Testis (tissue), 3 donors: ENCODE results near the gene HFM1. TPM values are rescaled to one million over a fixed set of nuclear protein-coding genes. Genes with fewer than 3 reads are reported as not detected.
"Not testable (repeated sequence)": the region's sequence is repeated elsewhere in the genome, so short reads cannot be mapped to it uniquely, and the experiment has no call there.

Experiments used
- DNase-seq: peaks from one replicate; pipeline ENCODE4 v3.0.0-alpha.2; 2019
- H3K27ac ChIP-seq, 2 donors: fragments of 200-600 bp; sonication (generic); one replicate each; pipeline ENCODE4 v1.5.1; 2019
- H3K27me3 ChIP-seq: fragments of 200-600 bp; sonication (generic); one replicate; pipeline ENCODE4 v1.5.1; 2019
- H3K36me3 ChIP-seq: fragments of 200-600 bp; sonication (generic); one replicate; pipeline ENCODE4 v1.5.1; 2017; ENCODE audit warnings: low read depth; ENCODE audit errors: missing control alignments
- H3K4me1 ChIP-seq: fragments of 200-600 bp; sonication (generic); one replicate; pipeline ENCODE4 v1.5.1; 2019
- H3K4me3 ChIP-seq, 2 donors: fragments of 200-600 bp; sonication (generic); one replicate each; pipeline ENCODE4 v1.5.1; 2017 to 2019
- H3K9me3 ChIP-seq: fragments of 200-600 bp; sonication (generic); one replicate; pipeline ENCODE4 v1.5.1; 2017
- CTCF ChIP-seq, 3 experiments: fragments of 450-650 bp in 2 of 3; fragments of 200-600 bp in 1 of 3; sonication (generic) in 1 of 3; IDR thresholded peaks; one replicate each; pipeline ENCODE4 v1.5.1; 2016 to 2019; ENCODE audit warnings: antibody characterized with exemption in 3 of 3, mild to moderate bottlenecking in 2 of 3, moderate library complexity in 1 of 3
- POLR2A ChIP-seq: fragments of 450-650 bp; IDR thresholded peaks from one replicate; pipeline ENCODE4 v1.6.1; 2017; ENCODE audit warnings: antibody characterized with exemption, mild to moderate bottlenecking, moderate library complexity
- WGBS, 2 donors: methylation state at CpG; one replicate each; pipeline ENCODE4 v1.1.5; 2018; 5-methylcytosine and 5-hydroxymethylcytosine counted together
- intact Hi-C: fragments of 100-400 bp; cut with DNase I; formaldehyde crosslinking; loops from one replicate; pipeline ENCODE4 v1.15.1; 2023; ENCODE audit warnings: low total_unique reads
- polyA plus RNA-seq: library from polyadenylated mRNA; stranded (reverse); fragments of 350-450 nt; fragmentation: Illumina TruSeq; extraction: RNeasy Lipid Tissue Mini Kit (QIAGEN cat#74804); gene quantifications from one replicate; pipeline ENCODE4 v1.2.3, GENCODE V29; 2014; ENCODE audit warnings: low read depth, low replicate concordance; ENCODE audit not compliant: insufficient read depth
- total RNA-seq, 2 donors: library from RNA; depleted of rRNA; stranded (reverse); fragments of >200 nt; gene quantifications; one replicate each; pipeline ENCODE4 v1.2.3, GENCODE V29; 2016

HFM1 gene
- total and polyA plus RNA-seq, 3 donors from 2014 or later, result 12.6 to 27.1 (median 20.5) TPM

DNA sequence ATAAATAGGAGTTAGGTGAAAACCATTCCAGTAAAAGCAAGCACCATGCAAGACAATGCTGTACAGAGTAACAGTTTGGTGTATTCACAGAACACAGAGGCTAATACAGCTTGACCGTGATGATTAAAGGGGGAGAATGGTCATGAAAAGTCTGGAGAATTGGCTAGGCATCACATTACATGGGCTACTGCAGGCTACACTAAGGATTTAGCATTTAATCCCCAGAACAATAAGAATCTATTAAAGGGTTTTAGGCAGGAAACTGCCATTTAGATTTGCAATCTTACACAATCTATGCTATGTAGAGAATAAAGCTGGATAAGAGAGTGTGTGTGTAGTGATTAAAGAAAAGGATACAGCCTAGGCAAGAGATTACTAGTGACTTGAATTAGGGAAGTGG lies 30.6 kb downstream of the HFM1 start:
- Histone ChIP-seq H3K27ac (no peak overlapping the region), H3K36me3 (no peaks in the 10 kb centered on the region), H3K4me3 (no peak overlapping the region), H3K9me3 (no peaks in the 10 kb centered on the region), H3K27me3 (no peaks in the 10 kb centered on the region), H3K4me1 (no peaks in the 10 kb centered on the region)
- TF ChIP-seq CTCF (IDR thresholded peaks at IDR 0.05) (no peak), POLR2A (no peak)
- 84 to 89% methylated on average over 1 of the region's 1 CpG for WGBS, 2 donors
- intact Hi-C loops, result no loop called here
- no peak for DNase-seq

GRCh38 chr1:91372230-91372629 lies 32.4 kb downstream of the HFM1 start:
- H3K27ac ChIP-seq, H3K4me3 ChIP-seq, H3K9me3 ChIP-seq, H3K36me3 ChIP-seq, H3K4me1 ChIP-seq, DNase-seq, intact Hi-C loops, H3K27me3 ChIP-seq: not testable (repeated sequence)
- 95 to 100% methylated on average over 3 of the region's 3 CpGs for WGBS, 2 donors

- no peaks in the 10 kb centered on the region for H3K36me3 ChIP-seq
- no peak for TF ChIP-seq POLR2A
- no peak for TF ChIP-seq CTCF (IDR thresholded peaks at IDR 0.05)
- no peaks in the 10 kb centered on the region for H3K9me3 ChIP-seq
- H3K27me3 ChIP-seq, result no peaks in the 10 kb centered on the region
- peaks cover 5% of the 10 kb centered on the region for H3K4me1 ChIP-seq
- DNase-seq, result no peak
- H3K27ac ChIP-seq, result no peak overlapping the region
- 82 to 85% methylated on average over 2 of the region's 2 CpGs for WGBS, 2 donors
- intact Hi-C loops, result no loop called here
- H3K4me3 ChIP-seq, result no peak overlapping the region
These were observed 55.1 kb downstream of the HFM1 start for GRCh38 chr1:91349524-91349923.

- peak overlapping the region in 1 of 2 donors; percentile 9 for H3K27ac ChIP-seq
- H3K9me3 ChIP-seq, result no peaks in the 10 kb centered on the region
- no peaks in the 10 kb centered on the region for H3K27me3 ChIP-seq
- H3K4me3 ChIP-seq, result no peak overlapping the region
- intact Hi-C loops, result no loop called here
- no peak for DNase-seq
- TF ChIP-seq POLR2A, result no peak
- no peak for TF ChIP-seq CTCF (IDR thresholded peaks at IDR 0.05)
- WGBS, 2 donors, result 68 to 89% methylated on average over 3 of the region's 3 CpGs
- no peaks in the 10 kb centered on the region for H3K36me3 ChIP-seq
- peaks cover 5% of the 10 kb centered on the region for H3K4me1 ChIP-seq
These were observed 57.8 kb downstream of the HFM1 start for GRCh38 chr1:91346824-91347223.

DNA sequence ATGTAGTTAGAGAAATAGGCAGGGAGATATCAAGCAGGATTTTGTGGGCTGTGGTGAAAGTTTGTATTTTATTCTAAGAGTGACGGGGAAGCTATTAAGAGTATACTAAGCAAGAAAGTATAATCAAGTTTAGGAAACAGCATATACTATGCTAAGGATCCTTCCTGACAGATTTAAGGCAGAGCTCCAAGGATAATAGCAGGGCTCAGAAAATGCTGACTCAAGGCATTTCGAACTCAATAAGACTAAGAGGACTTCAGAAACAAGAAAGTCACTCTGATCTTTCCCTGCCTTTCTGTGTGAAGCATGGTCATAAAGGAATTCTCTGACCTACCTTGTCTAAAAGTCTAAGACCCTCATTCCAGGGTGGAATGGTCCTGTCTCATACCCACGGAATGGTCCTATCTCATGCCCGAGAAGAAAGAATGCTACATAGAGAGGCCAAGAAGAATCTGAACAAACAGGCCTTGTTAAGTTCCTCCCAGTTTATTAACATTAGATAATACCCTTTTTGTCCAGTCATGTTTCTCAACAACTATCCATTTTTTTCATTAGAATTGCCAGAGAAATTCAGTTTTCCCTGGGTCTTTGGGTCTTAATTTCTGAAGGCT lies 59.1 kb downstream of the HFM1 start:
- H3K27me3 ChIP-seq, result no peaks in the 10 kb centered on the region
- H3K4me3 ChIP-seq, result no peak overlapping the region
- peaks cover 5% of the 10 kb centered on the region for H3K4me1 ChIP-seq
- WGBS, 2 donors, result 40 to 54% methylated on average over 4 of the region's 4 CpGs
- no peaks in the 10 kb centered on the region for H3K36me3 ChIP-seq
- no peaks in the 10 kb centered on the region for H3K9me3 ChIP-seq
- peak overlapping the region; percentile 5 to 28 for H3K27ac ChIP-seq
- intact Hi-C loops, result no loop called here
- TF ChIP-seq POLR2A (no peak), CTCF (IDR thresholded peaks at IDR 0.05) (no peak)
- DNase-seq, result no peak
